HG03039 (cell line): ENCODE results near the gene NHLRC2.

ENCODE experiments used
- ATAC-seq: cut with Tn5 transposase; IDR thresholded peaks from one replicate; pipeline ENCODE4 v1.9.1; 2021; ENCODE audit warnings: mild to moderate bottlenecking, moderate library complexity; ENCODE audit not compliant: unreplicated experiment

The NHLRC2 gene

GRCh38 chr10:113905756-113906155 lies 51.3 kb downstream of the NHLRC2 start:
- ATAC-seq = no peak

GRCh38 chr10:113907166-113907565 lies 52.7 kb downstream of the NHLRC2 start:
- no peak for ATAC-seq

GRCh38 chr10:113908236-113908635 lies 53.8 kb downstream of the NHLRC2 start:
- ATAC-seq = no peak

- no peak for ATAC-seq
Measured at GRCh38 chr10:113911113-113911512, 56.7 kb downstream of the NHLRC2 start.

GRCh38 chr10:113911839-113912238 lies 57.4 kb downstream of the NHLRC2 start:
- ATAC-seq = no peak

- no peak for ATAC-seq
Measured at GRCh38 chr10:113912582-113912981, 58.1 kb downstream of the NHLRC2 start.

GRCh38 chr10:113914956-113915355 lies 60.5 kb downstream of the NHLRC2 start:
- ATAC-seq = no peak

- ATAC-seq = no peak
Measured at GRCh38 chr10:113915540-113915939, 61.1 kb downstream of the NHLRC2 start.

GRCh38 chr10:113916053-113916452 lies 61.6 kb downstream of the NHLRC2 start:
- no peak for ATAC-seq

- ATAC-seq = no peak
Measured at GRCh38 chr10:113917636-113918035, 63.2 kb downstream of the NHLRC2 start.

- no peak for ATAC-seq
Measured at GRCh38 chr10:113920114-113920513, 65.7 kb downstream of the NHLRC2 start.

- ATAC-seq = no peak
Measured at GRCh38 chr10:113920875-113921274, 66.4 kb downstream of the NHLRC2 start.

GRCh38 chr10:113921561-113922370 lies 67.3 kb downstream of the NHLRC2 start:
- ATAC-seq = no peak

GRCh38 chr10:113922787-113923570 lies 68.5 kb downstream of the NHLRC2 start:
- no peak for ATAC-seq

- no peak for ATAC-seq
Measured at GRCh38 chr10:113924186-113924585, 69.7 kb downstream of the NHLRC2 start.

- no peak for ATAC-seq
Measured at GRCh38 chr10:113924664-113925063, 70.2 kb downstream of the NHLRC2 start.

- no peak for ATAC-seq
Measured at GRCh38 chr10:113927440-113927839, 73.0 kb downstream of the NHLRC2 start.

GRCh38 chr10:113928830-113929229 lies 74.4 kb downstream of the NHLRC2 start:
- ATAC-seq = no peak

- no peak for ATAC-seq
Measured at GRCh38 chr10:113929522-113929921, 75.1 kb downstream of the NHLRC2 start.

- no peak for ATAC-seq
Measured at GRCh38 chr10:113930482-113931057, 76.1 kb downstream of the NHLRC2 start.

GRCh38 chr10:113932854-113933253 lies 78.4 kb downstream of the NHLRC2 start:
- no peak for ATAC-seq
